Cardiac fibroblast (primary cell): Measurements from ENCODE around the gene DNTT.

Experiments
- DNase-seq, 2 donors: peaks; one replicate each; pipeline versions ENCODE4 v3.0.0 to v3.0.0-alpha.2; 2010; ENCODE audit warnings: low read depth in 2 of 2
- H3K4me3 ChIP-seq, 2 donors: replicated peaks in 1 of 2; 1 replicate in 1 of 2; 2 replicates in 1 of 2; pipeline ENCODE4 v1.5.1; 2011; ENCODE audit warnings: low read depth in 2 of 2, low read length in 2 of 2, mild to moderate bottlenecking in 2 of 2, moderate library complexity in 1 of 2
- TF ChIP-seq, protein P1 (sequence below): IDR thresholded peaks from one replicate; pipeline ENCODE4 v1.5.1; 2011; ENCODE audit warnings: low read depth, mild to moderate bottlenecking, low read length, inconsistent platforms

The DNTT gene

DNA sequence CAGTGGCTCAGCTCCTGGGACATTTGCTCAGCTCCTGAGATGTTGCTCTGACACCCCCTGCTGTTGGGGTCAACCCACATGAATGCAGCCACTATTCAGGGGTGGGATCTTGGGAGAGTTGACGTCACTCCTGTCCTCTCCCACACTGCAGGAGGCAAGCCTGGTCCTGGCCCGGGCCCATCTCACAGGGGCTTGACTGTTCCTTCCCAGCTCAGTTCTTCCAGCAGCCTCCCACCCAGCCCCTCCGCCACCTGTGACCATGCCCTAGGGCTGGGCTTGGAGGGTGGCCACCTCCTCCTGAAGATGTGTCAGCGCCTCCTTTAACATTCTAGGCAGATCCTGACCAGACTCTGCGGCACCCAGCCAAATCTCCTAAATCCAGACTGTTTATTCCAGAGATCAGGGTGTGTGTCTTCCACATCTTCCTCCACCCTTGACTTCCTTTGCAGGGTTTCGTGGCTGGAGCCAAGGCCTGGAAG, 73.6 kb downstream of the DNTT start:
- TF ChIP-seq, protein P1, sequence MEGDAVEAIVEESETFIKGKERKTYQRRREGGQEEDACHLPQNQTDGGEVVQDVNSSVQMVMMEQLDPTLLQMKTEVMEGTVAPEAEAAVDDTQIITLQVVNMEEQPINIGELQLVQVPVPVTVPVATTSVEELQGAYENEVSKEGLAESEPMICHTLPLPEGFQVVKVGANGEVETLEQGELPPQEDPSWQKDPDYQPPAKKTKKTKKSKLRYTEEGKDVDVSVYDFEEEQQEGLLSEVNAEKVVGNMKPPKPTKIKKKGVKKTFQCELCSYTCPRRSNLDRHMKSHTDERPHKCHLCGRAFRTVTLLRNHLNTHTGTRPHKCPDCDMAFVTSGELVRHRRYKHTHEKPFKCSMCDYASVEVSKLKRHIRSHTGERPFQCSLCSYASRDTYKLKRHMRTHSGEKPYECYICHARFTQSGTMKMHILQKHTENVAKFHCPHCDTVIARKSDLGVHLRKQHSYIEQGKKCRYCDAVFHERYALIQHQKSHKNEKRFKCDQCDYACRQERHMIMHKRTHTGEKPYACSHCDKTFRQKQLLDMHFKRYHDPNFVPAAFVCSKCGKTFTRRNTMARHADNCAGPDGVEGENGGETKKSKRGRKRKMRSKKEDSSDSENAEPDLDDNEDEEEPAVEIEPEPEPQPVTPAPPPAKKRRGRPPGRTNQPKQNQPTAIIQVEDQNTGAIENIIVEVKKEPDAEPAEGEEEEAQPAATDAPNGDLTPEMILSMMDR = no peak
- H3K4me3 ChIP-seq = no peak overlapping the region
- peak in 1 of 2 donors; percentile 8 for DNase-seq

DNA sequence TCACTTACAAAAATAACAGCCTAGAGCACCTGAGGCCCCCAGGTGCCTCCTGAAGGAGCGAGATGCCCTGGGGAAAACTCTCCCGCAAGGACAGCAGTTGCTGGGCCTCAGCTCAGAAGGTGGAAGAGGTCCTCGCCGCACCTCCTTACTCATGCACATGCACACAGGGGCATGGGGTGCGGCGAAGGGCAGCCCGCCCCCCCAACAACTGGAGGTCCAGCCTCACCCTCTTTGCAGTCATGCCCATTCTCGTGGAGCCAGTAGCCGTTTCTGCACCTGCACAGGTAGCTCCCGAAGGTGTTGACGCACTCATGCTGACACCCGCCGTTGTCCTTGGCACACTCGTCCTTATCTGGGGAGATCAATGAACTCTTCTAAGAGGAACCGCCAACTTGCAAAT, 74.5 kb downstream of the DNTT start:
- H3K4me3 ChIP-seq = no peak overlapping the region
- TF ChIP-seq, protein P1 = no peak
- no peak for DNase-seq

GRCh38 chr10:96379758-96380157, 75.5 kb downstream of the DNTT start:
- TF ChIP-seq, protein P1 = no peak
- no peak for DNase-seq
- no peak overlapping the region for H3K4me3 ChIP-seq

DNA sequence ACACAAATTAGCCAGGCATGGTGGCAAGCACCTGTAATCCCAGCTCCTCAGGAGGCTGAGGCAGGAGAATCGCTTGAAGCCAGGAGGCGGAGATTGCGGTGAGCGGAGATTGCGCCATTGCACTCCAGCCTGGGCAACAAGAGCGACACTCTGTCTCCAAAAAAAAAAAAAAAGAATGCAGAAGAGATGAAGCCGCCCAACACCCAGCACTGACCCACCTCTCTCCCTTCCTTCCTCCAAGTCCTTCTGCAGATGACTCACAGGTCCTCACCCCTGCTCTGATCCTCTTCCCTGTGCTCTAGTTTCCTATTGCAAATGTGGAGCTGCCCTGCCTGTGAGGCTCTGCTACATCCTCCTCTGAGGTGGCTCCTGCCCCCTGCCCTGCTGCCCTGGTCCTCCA, 76.6 kb downstream of the DNTT start:
- no peak overlapping the region for H3K4me3 ChIP-seq
- TF ChIP-seq, protein P1 = no peak
- DNase-seq = no peak

DNA sequence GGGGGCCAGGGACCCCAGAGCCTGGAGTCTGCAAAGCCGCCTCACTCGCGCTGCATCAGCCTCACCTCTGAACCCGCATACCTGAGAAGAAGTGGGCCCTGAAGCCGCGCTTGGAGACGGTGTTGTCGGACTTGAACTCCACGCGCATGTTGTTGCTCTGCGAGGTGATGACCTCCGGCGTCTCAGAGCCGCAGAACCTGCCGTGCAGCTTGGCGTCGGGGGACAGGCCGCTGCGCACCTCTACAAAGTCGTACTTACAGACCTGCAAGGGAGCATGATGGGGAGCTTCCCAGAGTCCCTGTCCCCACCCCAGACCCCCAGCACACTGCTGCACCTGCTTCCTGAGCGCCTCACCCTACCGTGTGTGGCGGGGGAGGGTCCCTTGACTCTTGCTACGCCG, 80.3 kb downstream of the DNTT start:
- H3K4me3 ChIP-seq = no peak overlapping the region
- no peak for DNase-seq
- TF ChIP-seq, protein P1 = no peak

GRCh38 chr10:96387161-96387560, 82.9 kb downstream of the DNTT start:
- TF ChIP-seq, protein P1 = no peak
- no peak for DNase-seq
- H3K4me3 ChIP-seq = no peak overlapping the region

- TF ChIP-seq, protein P1 = no peak
Measured at GRCh38 chr10:96387601-96388000, 83.4 kb downstream of the DNTT start.

More at GRCh38 chr10:96387601-96388000, 83.4 kb downstream of the DNTT start:
- DNase-seq = no peak
- no peak overlapping the region for H3K4me3 ChIP-seq
